Muscle layer of colon (tissue), 2 donors: ENCODE results near the gene VEZT.

Source experiments
- H3K27ac ChIP-seq: one replicate; pipeline ENCODE4 v1.7.0; 2013; ENCODE audit warnings: low read depth, mild to moderate bottlenecking, low read length, moderate library complexity
- H3K27me3 ChIP-seq, 2 donors: one replicate each; pipeline ENCODE4 v1.7.0; 2013; ENCODE audit warnings: low read length in 2 of 2, mild to moderate bottlenecking in 2 of 2; ENCODE audit not compliant: insufficient read depth in 2 of 2, control insufficient read depth in 1 of 2
- H3K36me3 ChIP-seq: one replicate; pipeline ENCODE4 v1.7.0; 2013; ENCODE audit warnings: mild to moderate bottlenecking, low read length; ENCODE audit not compliant: insufficient read depth
- H3K4me1 ChIP-seq: one replicate; pipeline ENCODE4 v1.7.0; 2013; ENCODE audit warnings: mild to moderate bottlenecking, low read length; ENCODE audit not compliant: insufficient read depth
- H3K4me3 ChIP-seq, 2 donors: one replicate each; pipeline ENCODE4 v1.7.0; 2013; ENCODE audit warnings: low read length in 2 of 2, low read depth in 1 of 2, mild to moderate bottlenecking in 1 of 2, moderate library complexity in 1 of 2
- H3K9ac ChIP-seq: one replicate; pipeline ENCODE4 v1.7.0; 2013; ENCODE audit warnings: low read length
- H3K9me3 ChIP-seq: one replicate; pipeline ENCODE4 v1.7.0; 2013; ENCODE audit warnings: mild to moderate bottlenecking, low read length
- donor health status: abdominal sarcoma.
- donor health status: Adenocarcinoma of cecum.

VEZT gene

DNA sequence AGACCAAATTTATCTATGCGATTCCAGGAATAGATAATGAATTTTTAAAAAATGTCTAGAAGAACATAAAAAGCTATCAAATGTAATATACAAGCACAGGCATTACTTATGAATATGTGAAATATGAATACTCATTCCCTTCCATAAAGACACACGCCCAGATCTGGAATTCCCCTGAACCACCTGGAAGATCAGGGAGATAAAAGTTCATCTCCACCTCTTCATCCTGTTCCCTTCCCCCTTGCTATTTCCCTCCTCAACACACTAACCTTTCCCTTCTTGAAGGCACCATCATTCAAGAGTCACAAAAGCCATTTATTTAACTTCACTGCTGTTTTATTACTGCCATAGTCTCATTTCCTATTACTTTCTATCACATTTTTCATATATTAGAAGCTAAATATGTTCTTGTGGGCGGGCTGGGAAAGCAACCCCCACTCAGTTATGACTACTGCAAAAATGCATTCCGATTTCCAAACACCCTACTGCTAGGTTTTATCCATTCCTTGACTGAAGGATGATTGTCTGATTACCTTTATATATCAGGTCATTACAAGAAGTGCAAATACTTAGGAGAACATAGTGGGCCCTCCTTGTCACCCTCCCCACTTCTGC is 16.4 kb upstream of the VEZT start:
- no peaks in the 10 kb centered on the region for H3K36me3 ChIP-seq
- H3K27me3 ChIP-seq = no peaks in the 10 kb centered on the region
- H3K9me3 ChIP-seq = no peaks in the 10 kb centered on the region
- no peak overlapping the region for H3K9ac ChIP-seq
- H3K4me1 ChIP-seq = peaks cover 54% of the 10 kb centered on the region
- H3K27ac ChIP-seq = no peak overlapping the region
- no peak overlapping the region for H3K4me3 ChIP-seq

DNA sequence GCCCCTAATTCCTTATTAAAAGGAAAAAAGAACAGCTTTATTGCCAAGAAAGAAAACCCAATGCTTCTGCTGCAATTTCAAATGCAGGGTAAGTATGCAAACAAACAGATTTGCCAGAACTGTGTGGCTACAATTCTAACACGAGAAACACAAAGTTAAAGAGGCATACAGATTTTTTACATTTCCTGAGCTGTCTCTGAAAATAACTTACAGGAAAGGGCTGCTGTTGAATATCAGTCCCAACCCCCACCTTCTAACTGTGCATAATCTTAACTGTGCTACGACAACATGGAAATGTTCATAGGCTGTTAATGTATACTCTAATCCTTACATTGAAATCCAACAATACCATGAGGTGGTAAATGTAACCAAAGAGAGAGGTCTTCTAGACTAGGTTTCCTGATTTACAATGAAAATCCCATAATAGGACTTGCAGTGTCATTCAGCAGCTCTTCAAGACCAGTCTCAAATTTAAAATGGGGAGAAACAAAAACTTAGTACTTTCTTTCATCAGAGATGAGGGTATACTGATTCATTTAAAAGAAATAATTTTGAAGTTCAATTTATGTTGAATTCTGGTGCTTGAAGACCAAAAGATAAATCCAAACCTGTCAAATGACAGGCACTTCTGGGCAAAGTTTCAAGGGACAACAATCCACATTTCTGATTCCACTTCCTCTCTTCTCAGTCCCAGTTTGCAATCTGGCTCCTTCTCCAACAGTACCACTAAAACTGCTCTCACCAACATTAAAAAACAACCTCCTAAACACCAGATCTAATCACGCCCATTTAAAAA is 14.7 kb upstream of the VEZT start:
- Histone ChIP-seq H3K27ac (no peak overlapping the region), H3K36me3 (no peaks in the 10 kb centered on the region), H3K27me3 (no peaks in the 10 kb centered on the region), H3K4me1 (peaks cover 58% of the 10 kb centered on the region), H3K9ac (no peak overlapping the region), H3K4me3 (no peak overlapping the region), H3K9me3 (no peaks in the 10 kb centered on the region)

DNA sequence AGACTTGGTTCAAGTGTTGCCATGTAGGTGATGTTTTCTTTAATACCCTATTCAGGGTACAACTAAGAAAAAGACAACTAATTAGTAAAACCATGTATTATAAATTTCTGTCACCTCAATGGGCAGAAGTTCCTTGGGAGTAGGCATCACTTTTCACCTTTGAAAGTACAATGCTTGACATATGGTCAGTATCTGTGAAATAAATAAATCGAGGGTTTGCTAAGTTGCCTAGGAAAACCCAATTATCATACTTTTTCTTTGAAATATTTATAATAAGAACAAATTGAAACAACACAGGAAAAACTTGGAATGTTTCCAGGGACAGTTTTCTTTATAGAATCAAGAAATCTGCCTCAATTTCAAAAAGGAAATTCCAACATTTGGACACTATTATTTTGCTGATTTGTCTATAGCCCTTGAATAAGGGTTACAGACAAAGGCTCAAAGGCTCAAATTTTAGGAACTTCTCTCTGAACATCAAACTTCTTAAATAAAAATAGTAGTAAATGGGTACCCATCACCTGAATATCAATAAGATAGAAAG is 14.0 kb upstream of the VEZT start:
- Histone ChIP-seq H3K9ac (no peak overlapping the region), H3K27me3 (no peaks in the 10 kb centered on the region), H3K4me3 (no peak overlapping the region), H3K36me3 (peaks cover 2% of the 10 kb centered on the region), H3K9me3 (no peaks in the 10 kb centered on the region), H3K4me1 (peaks cover 58% of the 10 kb centered on the region), H3K27ac (peak overlapping the region; percentile 85)

DNA sequence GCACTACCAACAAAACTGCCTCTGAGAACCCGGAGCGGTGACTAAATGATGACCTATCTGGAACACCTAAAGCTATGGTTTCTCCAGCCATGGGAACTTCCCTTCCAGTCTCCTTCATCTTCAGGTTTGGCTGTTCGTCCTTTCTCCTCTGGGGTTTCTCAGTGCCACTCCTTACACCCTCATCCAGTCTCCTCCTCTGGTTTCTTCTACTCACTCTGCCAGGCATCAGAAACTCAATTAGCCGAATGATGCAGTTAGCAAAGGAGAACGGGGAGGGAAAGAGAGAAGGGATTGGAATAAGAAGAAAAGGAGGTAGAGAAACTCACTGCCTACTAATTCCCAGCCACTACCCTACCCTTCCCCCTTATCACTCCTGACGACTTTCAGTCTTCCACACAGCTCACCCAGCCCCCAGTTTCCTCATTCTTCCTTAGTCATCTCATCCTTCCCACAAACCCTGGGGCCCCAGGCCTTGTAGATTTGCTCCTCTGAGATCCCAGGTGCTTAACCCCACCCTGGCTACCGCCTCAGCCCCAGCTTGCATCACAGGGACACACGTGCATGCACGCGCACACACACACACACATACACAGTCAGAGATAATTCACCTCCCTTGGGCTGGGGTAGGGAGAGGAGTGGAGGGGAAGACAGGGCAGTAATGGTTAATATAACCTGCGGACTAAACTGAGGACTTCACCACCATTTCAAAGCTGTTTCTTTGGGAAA is 13.3 kb upstream of the VEZT start:
- Histone ChIP-seq H3K4me1 (peaks cover 58% of the 10 kb centered on the region), H3K4me3 (no peak overlapping the region), H3K9me3 (no peaks in the 10 kb centered on the region), H3K9ac (no peak overlapping the region), H3K36me3 (peaks cover 7% of the 10 kb centered on the region), H3K27me3 (no peaks in the 10 kb centered on the region), H3K27ac (peak overlapping the region; percentile 85)

DNA sequence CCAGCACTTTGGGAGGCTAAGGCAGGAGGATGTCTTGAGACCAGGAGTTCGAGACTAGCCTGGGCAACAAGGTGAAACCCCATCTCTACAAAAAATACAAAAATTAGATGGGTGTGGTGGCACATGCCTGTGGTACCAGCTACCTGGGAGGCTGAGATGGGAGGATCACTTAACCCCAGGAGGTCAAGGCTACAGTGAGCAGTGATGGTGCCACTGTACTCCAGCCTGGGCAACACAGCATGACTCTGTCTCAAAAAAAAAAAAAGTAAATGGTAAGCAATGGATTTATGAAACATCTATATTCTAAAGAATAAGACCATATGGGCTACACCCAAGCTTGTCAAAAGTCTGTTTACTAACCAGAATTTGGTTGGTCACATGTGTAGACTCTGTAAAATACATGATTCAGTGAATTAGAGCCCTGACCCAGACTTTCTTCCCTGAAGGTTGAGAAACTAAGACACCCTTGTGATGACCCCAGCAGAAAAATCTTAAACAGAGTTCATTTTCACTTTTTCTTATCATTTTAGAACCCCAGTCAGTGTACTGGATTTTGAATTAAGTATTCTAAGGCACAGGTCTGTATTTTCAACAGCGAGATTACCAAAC is 12.5 kb upstream of the VEZT start:
- Histone ChIP-seq H3K4me1 (peaks cover 57% of the 10 kb centered on the region), H3K9ac (peak overlapping the region; percentile 25), H3K27me3 (no peaks in the 10 kb centered on the region), H3K4me3 (no peak overlapping the region), H3K27ac (peak overlapping the region; percentile 85), H3K36me3 (peaks cover 7% of the 10 kb centered on the region), H3K9me3 (no peaks in the 10 kb centered on the region)

DNA sequence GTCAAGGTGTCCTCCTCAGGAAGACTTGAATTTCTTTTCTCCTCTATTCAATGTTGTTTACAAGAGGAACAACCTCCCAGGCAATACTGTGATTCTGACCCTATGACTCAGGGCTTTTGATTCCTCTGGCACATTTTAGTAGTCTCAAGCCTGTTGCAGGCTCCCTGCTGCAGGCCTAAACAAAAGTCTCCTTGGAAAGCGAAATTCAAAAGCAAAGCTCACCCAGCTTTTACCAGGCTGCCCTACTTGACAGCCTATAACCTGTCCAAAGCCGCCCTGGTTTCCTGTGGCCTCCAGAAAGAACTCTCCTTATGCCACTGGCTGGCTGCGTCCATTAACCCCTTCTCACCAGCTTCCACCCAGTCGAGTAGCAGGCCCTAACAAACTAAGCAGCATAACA is 11.9 kb upstream of the VEZT start:
- H3K9me3 ChIP-seq = no peaks in the 10 kb centered on the region
- H3K27ac ChIP-seq = peak overlapping the region; percentile 85
- peaks cover 7% of the 10 kb centered on the region for H3K36me3 ChIP-seq
- no peaks in the 10 kb centered on the region for H3K27me3 ChIP-seq
- H3K9ac ChIP-seq = peak overlapping the region; percentile 25
- peaks cover 51% of the 10 kb centered on the region for H3K4me1 ChIP-seq
- H3K4me3 ChIP-seq = no peak overlapping the region

DNA sequence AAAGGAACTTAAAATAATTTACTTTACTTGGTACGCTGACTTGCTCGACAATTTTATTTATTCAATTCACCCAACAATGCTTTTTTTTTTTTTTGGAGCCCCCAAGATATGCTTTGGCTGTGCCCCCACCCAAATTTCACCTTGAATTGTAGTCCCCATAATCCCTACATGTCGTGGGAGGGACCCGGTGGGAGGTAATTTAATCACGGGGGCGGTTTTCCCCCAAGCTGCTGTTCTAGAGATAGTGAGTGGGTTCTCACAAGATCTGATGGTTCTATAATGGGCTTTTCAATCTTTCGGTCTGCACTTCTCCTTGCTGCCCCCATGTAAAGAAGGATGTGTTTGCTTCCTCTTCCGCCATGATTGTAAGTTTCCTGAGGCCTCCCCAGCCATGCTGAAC is 10.7 kb upstream of the VEZT start:
- Histone ChIP-seq H3K9me3 (no peaks in the 10 kb centered on the region), H3K4me3 (no peak overlapping the region), H3K36me3 (peaks cover 7% of the 10 kb centered on the region), H3K27me3 (no peaks in the 10 kb centered on the region), H3K4me1 (peaks cover 40% of the 10 kb centered on the region), H3K9ac (no peak overlapping the region), H3K27ac (no peak overlapping the region)

DNA sequence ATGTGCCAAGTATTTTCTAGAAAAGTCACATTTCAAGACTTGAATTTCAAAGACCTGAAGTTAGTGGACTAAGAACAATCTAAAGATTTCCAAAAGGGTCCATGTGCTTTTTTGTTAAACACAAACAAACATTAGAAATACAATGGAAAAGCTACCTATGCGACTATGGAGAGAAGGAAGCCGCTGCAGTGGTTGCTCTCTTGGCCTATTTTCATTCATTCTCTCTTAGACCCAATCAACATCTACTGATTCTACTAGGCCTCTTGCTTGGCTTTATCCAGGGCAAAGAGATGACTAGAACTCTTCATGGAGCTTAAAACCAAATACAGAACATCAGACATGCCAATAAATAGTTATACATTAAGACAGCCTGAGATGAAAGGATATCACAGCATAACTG is 10.2 kb upstream of the VEZT start:
- peaks cover 7% of the 10 kb centered on the region for H3K36me3 ChIP-seq
- no peak overlapping the region for H3K4me3 ChIP-seq
- no peaks in the 10 kb centered on the region for H3K27me3 ChIP-seq
- peaks cover 40% of the 10 kb centered on the region for H3K4me1 ChIP-seq
- no peak overlapping the region for H3K9ac ChIP-seq
- H3K27ac ChIP-seq = no peak overlapping the region
- H3K9me3 ChIP-seq = no peaks in the 10 kb centered on the region

DNA sequence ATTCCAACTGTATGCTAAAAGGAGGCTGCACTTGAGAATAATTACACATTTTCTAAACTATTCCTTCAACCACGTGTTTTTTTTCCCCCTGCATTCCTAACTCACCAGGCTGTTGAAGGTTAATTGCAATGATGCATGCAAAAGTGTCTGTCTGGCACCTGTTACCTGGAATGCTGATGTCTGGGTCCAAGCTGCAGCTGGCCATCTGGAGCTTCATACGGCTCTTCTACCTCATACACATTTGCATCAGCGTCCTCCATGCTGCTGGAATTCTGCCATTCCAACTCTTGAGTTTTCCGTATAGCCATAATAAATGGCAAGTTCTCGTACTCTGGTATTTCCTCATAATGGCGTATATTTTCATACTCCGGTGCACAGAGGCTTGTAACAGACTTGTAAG is 8.9 kb upstream of the VEZT start:
- no peak overlapping the region for H3K4me3 ChIP-seq
- H3K4me1 ChIP-seq = peaks cover 31% of the 10 kb centered on the region
- no peaks in the 10 kb centered on the region for H3K27me3 ChIP-seq

DNA sequence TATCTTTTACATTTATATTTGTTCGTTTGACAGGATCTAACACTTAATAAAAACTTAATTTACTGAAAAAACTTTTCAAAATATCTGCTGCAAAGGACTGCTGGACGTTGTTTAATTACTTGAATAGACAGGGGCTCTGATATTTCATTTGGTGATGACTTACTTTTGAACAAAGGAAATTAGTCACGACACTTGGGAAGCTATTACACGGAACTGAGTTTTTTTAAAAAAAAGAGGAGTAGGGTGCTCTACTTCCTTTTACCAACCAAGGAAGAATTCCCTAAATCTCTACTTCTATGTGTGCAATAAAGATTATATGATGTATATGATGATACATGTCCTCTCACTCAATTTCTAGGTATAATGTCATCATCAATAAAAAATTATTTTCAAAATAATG is 5.0 kb upstream of the VEZT start:
- H3K9me3 ChIP-seq = no peaks in the 10 kb centered on the region
- no peak overlapping the region for H3K9ac ChIP-seq
- H3K36me3 ChIP-seq = peaks cover 7% of the 10 kb centered on the region
- peaks cover 21% of the 10 kb centered on the region for H3K4me1 ChIP-seq
- H3K27me3 ChIP-seq = no peaks in the 10 kb centered on the region
- no peak overlapping the region for H3K27ac ChIP-seq
- H3K4me3 ChIP-seq = no peak overlapping the region

More for the DNA sequence above, 8.9 kb upstream of the VEZT start:
- Histone ChIP-seq H3K9ac (no peak overlapping the region), H3K36me3 (peaks cover 7% of the 10 kb centered on the region), H3K9me3 (no peaks in the 10 kb centered on the region), H3K27ac (no peak overlapping the region)

DNA sequence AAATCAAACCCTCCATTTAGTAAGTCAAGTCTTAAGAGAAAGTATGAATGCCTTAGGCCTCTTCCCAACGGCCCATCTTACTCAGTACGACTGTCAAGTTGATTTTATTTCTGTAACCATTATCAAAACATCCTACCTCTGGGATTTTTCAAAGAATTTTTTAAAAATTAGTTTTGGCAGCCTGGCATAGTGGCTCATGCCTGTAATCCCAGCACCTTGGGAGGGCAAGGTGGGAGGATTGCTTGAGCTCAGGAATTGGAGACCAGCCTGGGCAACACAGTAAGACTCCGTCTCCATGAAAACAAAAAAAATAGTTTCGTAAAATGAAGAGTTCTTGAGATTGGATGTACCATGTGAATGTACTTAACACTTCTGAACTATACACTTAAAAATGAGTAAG is 4.5 kb upstream of the VEZT start:
- Histone ChIP-seq H3K27ac (no peak overlapping the region), H3K27me3 (no peaks in the 10 kb centered on the region), H3K36me3 (peaks cover 7% of the 10 kb centered on the region), H3K4me1 (peaks cover 21% of the 10 kb centered on the region), H3K9me3 (no peaks in the 10 kb centered on the region), H3K4me3 (no peak overlapping the region), H3K9ac (no peak overlapping the region)
